SK-N-SH (cell line): Measurements from ENCODE around the gene TUFM. TPM values are rescaled to one million over a fixed set of nuclear protein-coding genes. Genes with fewer than 3 reads are reported as not detected.

ENCODE experiments used
- CTCF ChIA-PET: fragments of 300-600, 350-600 bp; formaldehyde crosslinking; extraction: SDS; loops from one replicate; lab custom pipeline; 2021; lab: Yijun Ruan, JAX
- POLR2A ChIA-PET: fragments of 350-600 bp; sonication (Branson Sonifier 250); formaldehyde crosslinking; extraction: SDS; loops from one replicate; lab custom pipeline; 2020; ENCODE audit warnings: antibody characterized with exemption, inconsistent platforms; lab: Yijun Ruan, JAX
- DNase-seq: peaks from one replicate; pipeline ENCODE4 v3.0.0; 2012
- H2AFZ ChIP-seq: fragments of 200-600 bp; sonication (generic); 2 replicates; pipeline ENCODE4 v1.8.1; 2016; ENCODE audit warnings: antibody characterized with exemption, mild to moderate bottlenecking, low read depth
- H3F3A ChIP-seq: fragments of 200-600 bp; sonication (generic); replicated peaks from 2 replicates; pipeline ENCODE3; 2016; ENCODE audit warnings: antibody characterized with exemption, mild to moderate bottlenecking; ENCODE audit not compliant: insufficient read depth
- H3K27ac ChIP-seq, 2 experiments: fragments of 200-500 bp in 1 of 2; fragments of 200-600 bp in 1 of 2; sonication (Bioruptor generic) in 1 of 2; sonication (generic), shearing (Covaris generic) in 1 of 2; 2 replicates each; pipeline versions ENCODE4 v1.5.1 to v1.6.1; 2014 to 2016; ENCODE audit warnings: low read depth in 2 of 2, inconsistent platforms in 1 of 2, low read length in 1 of 2, mild to moderate bottlenecking in 1 of 2, mixed read lengths in 1 of 2
- H3K27me3 ChIP-seq: fragments of 200-600 bp; sonication (generic), shearing (Covaris generic); 2 replicates; pipeline ENCODE4 v1.6.1; 2016; ENCODE audit warnings: mixed run types; ENCODE audit not compliant: insufficient read depth
- H3K36me3 ChIP-seq, 2 experiments: fragments of 200-500 bp in 1 of 2; fragments of 200-600 bp in 1 of 2; sonication (Bioruptor generic) in 1 of 2; sonication (generic) in 1 of 2; replicated peaks in 1 of 2; 2 replicates each; pipeline versions ENCODE3 to v1.5.1; 2014 to 2016; ENCODE audit warnings: low read length in 1 of 2, mild to moderate bottlenecking in 1 of 2; ENCODE audit not compliant: insufficient read depth in 2 of 2, control insufficient read depth in 1 of 2
- H3K4me1 ChIP-seq, 2 experiments: fragments of 200-500 bp in 1 of 2; fragments of 200-600 bp in 1 of 2; sonication (Bioruptor generic) in 1 of 2; sonication (generic), shearing (Covaris generic) in 1 of 2; 2 replicates each; pipeline versions ENCODE4 v1.5.1 to v1.6.1; 2014 to 2016; ENCODE audit warnings: low read depth in 1 of 2, low read length in 1 of 2, mixed run types in 1 of 2; ENCODE audit not compliant: insufficient read depth in 2 of 2, control insufficient read depth in 1 of 2
- H3K4me2 ChIP-seq: fragments of 200-600 bp; sonication (generic), shearing (Covaris generic); 2 replicates; pipeline ENCODE4 v1.6.1; 2017; ENCODE audit warnings: mixed run types
- H3K4me3 ChIP-seq, 2 experiments: fragments of 200-500 bp in 1 of 2; fragments of 200-600 bp in 1 of 2; sonication (Bioruptor generic) in 1 of 2; sonication (generic), shearing (Covaris generic) in 1 of 2; 2 replicates each; pipeline versions ENCODE4 v1.5.1 to v1.8.1; 2014 to 2016; ENCODE audit warnings: low read depth in 2 of 2, inconsistent platforms in 1 of 2, low read length in 1 of 2, mild to moderate bottlenecking in 1 of 2, mixed read lengths in 1 of 2, moderate library complexity in 1 of 2
- H3K79me2 ChIP-seq: fragments of 200-600 bp; sonication (generic); 2 replicates; pipeline ENCODE4 v1.8.1; 2017; ENCODE audit warnings: mild to moderate bottlenecking; ENCODE audit not compliant: insufficient read depth
- H3K9ac ChIP-seq: fragments of 200-600 bp; sonication (generic); 2 replicates; pipeline ENCODE4 v1.6.1; 2017; ENCODE audit warnings: mixed run types
- H3K9me2 ChIP-seq: fragments of 200-600 bp; sonication (generic); 2 replicates; pipeline ENCODE4 v1.6.1; 2017; ENCODE audit warnings: mixed run types
- H3K9me3 ChIP-seq: fragments of 200-600 bp; sonication (generic); 2 replicates; pipeline ENCODE4 v1.6.1; 2017; ENCODE audit warnings: mixed run types, mild to moderate bottlenecking, moderate library complexity
- H4K20me1 ChIP-seq: fragments of 200-600 bp; sonication (generic); 2 replicates; pipeline ENCODE4 v1.6.1; 2017; ENCODE audit warnings: mild to moderate bottlenecking, mixed run types; ENCODE audit not compliant: insufficient read depth
- CHD2 ChIP-seq: fragments of 150-350 bp; IDR thresholded peaks from 2 replicates; pipeline ENCODE4 v1.6.1; 2018; ENCODE audit warnings: low read length; ENCODE audit not compliant: partially characterized antibody
- CTCF ChIP-seq: fragments of 200-600 bp; sonication (generic); IDR thresholded peaks from 2 replicates; pipeline ENCODE4 v1.6.1; 2017; ENCODE audit warnings: antibody characterized with exemption, mild to moderate bottlenecking, moderate library complexity
- EZH2phosphoT487 ChIP-seq: fragments of 200-600 bp; sonication (generic); IDR thresholded peaks from 2 replicates; pipeline ENCODE4 v1.6.1; 2017; ENCODE audit warnings: low read depth, mixed run types, mild to moderate bottlenecking, antibody characterized with exemption, moderate library complexity, borderline replicate concordance
- FOSL2 ChIP-seq: IDR thresholded peaks from 2 replicates; pipeline ENCODE4 v1.4.0; 2012; ENCODE audit warnings: low read depth, mild to moderate bottlenecking, moderate library complexity, borderline replicate concordance
- GABPA ChIP-seq: IDR thresholded peaks from 2 replicates; pipeline ENCODE4 v1.4.0; 2012; ENCODE audit warnings: low read depth, mild to moderate bottlenecking
- MEF2A ChIP-seq: IDR thresholded peaks from 2 replicates; pipeline ENCODE4 v1.4.0; 2012; ENCODE audit warnings: low read depth, borderline replicate concordance
- MXI1 ChIP-seq: IDR thresholded peaks from 2 replicates; pipeline ENCODE4 v1.6.1; 2012; ENCODE audit warnings: mild to moderate bottlenecking, low read depth, low read length, improper control_type of control experiment
- NFIC ChIP-seq: IDR thresholded peaks from 2 replicates; pipeline ENCODE4 v1.4.0; 2012; ENCODE audit warnings: borderline replicate concordance
- RAD21 ChIP-seq: IDR thresholded peaks from 2 replicates; pipeline ENCODE4 v1.6.1; 2012; ENCODE audit warnings: mild to moderate bottlenecking, low read length
- RCOR1 ChIP-seq: fragments of 150-350 bp; IDR thresholded peaks from 2 replicates; pipeline ENCODE4 v1.6.1; 2017; ENCODE audit warnings: antibody characterized with exemption, low read length
- RXRA ChIP-seq: IDR thresholded peaks from 2 replicates; pipeline ENCODE4 v1.4.0; 2012; ENCODE audit warnings: low read depth, mild to moderate bottlenecking, borderline replicate concordance
- SIN3A ChIP-seq: IDR thresholded peaks from 2 replicates; pipeline ENCODE4 v1.6.1; 2012; ENCODE audit warnings: low read depth, mild to moderate bottlenecking, low read length, moderate library complexity, borderline replicate concordance
- TCF12 ChIP-seq: IDR thresholded peaks from 2 replicates; pipeline ENCODE4 v1.4.0; 2012
- TEAD4 ChIP-seq: IDR thresholded peaks from 2 replicates; pipeline ENCODE4 v1.4.0; 2012; ENCODE audit warnings: mild to moderate bottlenecking, borderline replicate concordance; ENCODE audit not compliant: insufficient read depth
- USF1 ChIP-seq: IDR thresholded peaks from 2 replicates; pipeline ENCODE4 v1.4.0; 2012; ENCODE audit warnings: low read depth, borderline replicate concordance
- WGBS: methylation state at CpG from one replicate; pipeline ENCODE4 v1.1.6; 2017; ENCODE audit warnings: low lambda C conversion rate; 5-methylcytosine and 5-hydroxymethylcytosine counted together
- polyA plus RNA-seq, 3 experiments: library from polyadenylated mRNA; depleted of rRNA; stranded (reverse); fragments of >200 nt; gene quantifications; 2 replicates each; pipeline ENCODE4 v1.2.3, GENCODE V29; 2012

Gene TUFM
- polyA plus RNA-seq, 1 of the 3 experiments (the other 2 are of a cell fraction) = 358 TPM

- no peak for TF ChIP-seq CTCF
Observed at GRCh38 chr16:28842696-28843095, 3.5 kb downstream of the TUFM start (continued).

- Histone ChIP-seq H3K9me3 (no peaks in the 10 kb centered on the region), H2AFZ (no peak overlapping the region), H3K4me3 (no peak overlapping the region), H3K79me2 (peaks cover 16% of the 10 kb centered on the region), H3K4me2 (no peak overlapping the region), H3F3A (peaks cover 42% of the 10 kb centered on the region), H3K4me1 (peaks cover 3 to 5% of the 10 kb centered on the region in 2 experiments; a peak in 1 of 4 replicates), H3K9me2 (no peaks in the 10 kb centered on the region), H3K9ac (no peak overlapping the region), H4K20me1 (no peaks in the 10 kb centered on the region), H3K27ac (no peak overlapping the region), H3K36me3 (peaks cover 31 to 45% of the 10 kb centered on the region in 2 experiments), H3K27me3 (no peaks in the 10 kb centered on the region)
- ChIA-PET POLR2A (interaction anchor here (0.7 to 1.1 kb wide), 2 partner anchors 15 to 16 kb away, joined by 3 to 5 read pairs; no protein-coding TSS in a partner anchor), CTCF (interaction anchor here (1.2 kb wide), 1 partner anchor 105 kb away, joined by 3 read pairs; no protein-coding TSS in a partner anchor)
- no peak for DNase-seq
- WGBS = 11% methylated on average over 1 of the region's 1 CpG
- TF ChIP-seq GABPA (no peak), EZH2phosphoT487 (no peak), MEF2A (no peak), TCF12 (no peak), TEAD4 (no peak), NFIC (no peak), RXRA (no peak), RCOR1 (no peak), FOSL2 (no peak), MXI1 (no peak), SIN3A (no peak), RAD21 (no peak), CTCF (no peak), USF1 (no peak), CHD2 (no peak)
Observed at GRCh38 chr16:28839899-28840298, 6.2 kb downstream of the TUFM start.
